Hematopoietic multipotent progenitor cell treated with erythropoietin and hydrocortisone succinate and interleukin-3 and kit ligand, for 8 days (in vitro differentiated cells): ENCODE measurements around the gene RPS6KA6.
"Not testable (repeated sequence)": the region's sequence is repeated elsewhere in the genome, so short reads cannot be mapped to it uniquely, and the experiment has no call there.

Experiments used
- DNase-seq: peaks from one replicate; pipeline ENCODE4 v3.0.0-alpha.2; 2015

Gene RPS6KA6

GRCh38 chrX:84161641-84162040, 26.4 kb downstream of the RPS6KA6 start:
- no peak for DNase-seq

GRCh38 chrX:84160736-84161135, 27.3 kb downstream of the RPS6KA6 start:
- no peak for DNase-seq

GRCh38 chrX:84156821-84157220, 31.2 kb downstream of the RPS6KA6 start:
- DNase-seq = no peak

GRCh38 chrX:84155938-84156337, 32.1 kb downstream of the RPS6KA6 start:
- DNase-seq = no peak

GRCh38 chrX:84153538-84153937, 34.5 kb downstream of the RPS6KA6 start:
- no peak for DNase-seq

GRCh38 chrX:84144991-84145390, 43.0 kb downstream of the RPS6KA6 start:
- no peak for DNase-seq

- DNase-seq = no peak
Measured at GRCh38 chrX:84144281-84144680, 43.7 kb downstream of the RPS6KA6 start.

GRCh38 chrX:84133023-84133422, 55.0 kb downstream of the RPS6KA6 start:
- DNase-seq = no peak

- no peak for DNase-seq
Measured at GRCh38 chrX:84123585-84123984, 64.4 kb downstream of the RPS6KA6 start.

GRCh38 chrX:84118769-84119168, 69.2 kb downstream of the RPS6KA6 start:
- DNase-seq = no peak

- DNase-seq = no peak
Measured at GRCh38 chrX:84118315-84118714, 69.7 kb downstream of the RPS6KA6 start.

- no peak for DNase-seq
Measured at GRCh38 chrX:84108584-84108983, 79.4 kb downstream of the RPS6KA6 start.

- no peak for DNase-seq
Measured at GRCh38 chrX:84099120-84099519, 88.9 kb downstream of the RPS6KA6 start.

- not testable (repeated sequence) for DNase-seq
Measured at GRCh38 chrX:84079479-84080197, 108.4 kb downstream of the RPS6KA6 start.

- no peak for DNase-seq
Measured at GRCh38 chrX:84078991-84079390, 109.0 kb downstream of the RPS6KA6 start.

GRCh38 chrX:84064814-84065213, 123.2 kb downstream of the RPS6KA6 start:
- no peak for DNase-seq

- DNase-seq = no peak
Measured at GRCh38 chrX:84064164-84064563, 123.8 kb downstream of the RPS6KA6 start.

- no peak for DNase-seq
Measured at GRCh38 chrX:84047339-84047738, 140.7 kb downstream of the RPS6KA6 start.

- peak; percentile 1 for DNase-seq
Measured at GRCh38 chrX:84046403-84046984, 141.5 kb downstream of the RPS6KA6 start.

- DNase-seq = no peak
Measured at GRCh38 chrX:84044051-84044450, 143.9 kb downstream of the RPS6KA6 start.
